Astrocyte of the cerebellum (primary cell): Measurements from ENCODE around the gene IMMP2L.
"Not testable (repeated sequence)": the region's sequence is repeated elsewhere in the genome, so short reads cannot be mapped to it uniquely, and the experiment has no call there.

Experiments
- DNase-seq: peaks from one replicate; pipeline ENCODE4 v3.0.0-alpha.2; 2011; ENCODE audit warnings: low read depth
- H3K4me3 ChIP-seq: 2 replicates; pipeline ENCODE4 v1.5.1; 2011; ENCODE audit warnings: mild to moderate bottlenecking, low read depth, low read length, moderate library complexity
- CTCF ChIP-seq: IDR thresholded peaks from 2 replicates; pipeline ENCODE4 v1.5.1; 2012; ENCODE audit warnings: low read length, low read depth, moderate library complexity, mild to moderate bottlenecking; ENCODE audit errors: missing control alignments
- in situ Hi-C: cut with HindIII; loops from 2 replicates; pipeline ENCODE4 v1.10.0; 2017; ENCODE audit warnings: low sequenced_read_pairs

Gene IMMP2L

DNA sequence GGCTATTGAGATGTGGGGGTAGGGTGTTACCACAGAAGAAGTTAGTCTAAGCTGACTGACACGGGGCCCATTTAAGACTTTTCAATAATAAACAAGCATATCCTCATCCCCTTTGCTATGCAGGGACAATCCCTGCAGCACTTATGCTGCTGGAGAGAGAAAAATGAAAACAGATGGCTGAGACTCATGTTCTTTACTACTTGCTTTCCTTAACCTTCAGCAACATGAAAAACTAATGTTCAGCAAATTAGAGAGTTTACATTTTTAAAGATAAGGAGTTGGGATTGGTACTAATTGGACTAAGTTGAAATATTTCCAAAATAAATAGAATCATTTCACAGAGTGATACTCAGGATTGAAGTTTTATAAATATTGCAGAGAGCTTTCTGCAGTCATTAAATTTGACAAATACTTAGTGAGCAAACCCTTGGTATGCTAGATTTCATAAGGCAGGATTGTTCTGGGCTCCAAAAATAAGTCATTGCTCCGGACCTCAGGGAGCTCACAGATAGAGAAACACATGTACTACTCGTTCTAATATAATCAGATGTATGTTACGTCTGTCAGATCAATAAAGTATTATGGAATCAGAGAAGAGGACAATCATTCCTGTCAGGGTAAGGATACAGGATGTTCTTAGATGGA is 618.5 kb downstream of the IMMP2L start:
- TF ChIP-seq CTCF: no peak
- H3K4me3 ChIP-seq: no peak overlapping the region
- in situ Hi-C loops: no loop called here
- no peak for DNase-seq

DNA sequence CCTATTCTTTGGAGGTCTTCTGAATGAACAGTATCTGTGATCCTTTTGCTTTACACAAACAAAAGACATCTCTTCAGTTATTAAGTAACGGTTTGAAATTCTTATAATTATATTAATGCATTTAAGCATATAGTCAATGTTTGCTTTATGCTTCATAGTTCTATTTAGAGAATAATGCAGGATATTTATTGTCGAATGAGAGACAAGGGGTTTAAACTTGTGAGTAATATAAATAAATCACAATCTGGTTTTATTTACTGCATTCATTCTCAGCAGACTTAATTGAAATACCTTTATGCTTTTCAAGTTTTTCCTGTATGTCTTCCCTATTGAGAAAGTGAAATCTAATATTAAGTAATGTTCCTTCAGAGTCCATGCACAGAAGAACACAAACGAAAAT is 620.9 kb downstream of the IMMP2L start:
- TF ChIP-seq CTCF: no peak
- in situ Hi-C loops: no loop called here
- no peak for DNase-seq
- no peak overlapping the region for H3K4me3 ChIP-seq

DNA sequence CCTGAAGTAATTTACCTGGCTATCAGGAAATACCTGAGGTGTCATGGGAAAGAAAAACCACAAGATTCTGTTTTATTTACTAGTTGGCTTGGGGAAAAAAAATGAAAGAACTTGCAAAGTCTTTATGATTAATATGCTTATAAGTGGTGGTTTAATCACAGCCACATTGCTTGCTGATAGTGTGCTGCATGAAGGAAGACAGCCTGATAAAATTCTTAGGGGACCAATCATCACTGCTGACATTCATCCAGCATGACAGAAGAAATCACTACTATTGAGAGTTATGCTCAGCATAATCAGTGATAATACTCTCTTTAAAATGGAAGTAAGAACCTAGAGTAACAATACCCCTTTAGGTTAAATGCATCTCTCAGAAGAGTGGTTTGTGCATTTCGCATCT is 621.5 kb downstream of the IMMP2L start:
- in situ Hi-C loops: no loop called here
- DNase-seq: no peak
- H3K4me3 ChIP-seq: no peak overlapping the region
- TF ChIP-seq CTCF: no peak

GRCh38 chr7:110938165-110938564 is 624.1 kb downstream of the IMMP2L start:
- TF ChIP-seq CTCF: no peak
- in situ Hi-C loops: no loop called here
- no peak for DNase-seq
- H3K4me3 ChIP-seq: no peak overlapping the region

GRCh38 chr7:110936665-110937064 is 625.6 kb downstream of the IMMP2L start:
- H3K4me3 ChIP-seq, in situ Hi-C loops, DNase-seq: not testable (repeated sequence)

GRCh38 chr7:110929480-110930249 is 632.6 kb downstream of the IMMP2L start:
- no peak overlapping the region for H3K4me3 ChIP-seq
- no peak for DNase-seq
- in situ Hi-C loops: no loop called here
- TF ChIP-seq CTCF: no peak

- DNase-seq: peak; percentile 6
- in situ Hi-C loops: no loop called here
- TF ChIP-seq CTCF: no peak
- H3K4me3 ChIP-seq: no peak overlapping the region
Measured at GRCh38 chr7:110922906-110923305, 639.4 kb downstream of the IMMP2L start.
